Islet precursor cell (in vitro differentiated cells): ENCODE data around the gene PAX5.
"Not testable (repeated sequence)": the region's sequence is repeated elsewhere in the genome, so short reads cannot be mapped to it uniquely, and the experiment has no call there.

Experiments
- DNase-seq: peaks from one replicate; pipeline ENCODE4 v3.0.0-alpha.2; 2018

Gene PAX5

GRCh38 chr9:36873247-36873875, 160.7 kb downstream of the PAX5 start:
- DNase-seq = peak; percentile 75

- DNase-seq = no peak
Observed at GRCh38 chr9:36872641-36873040, 161.4 kb downstream of the PAX5 start.

GRCh38 chr9:36871606-36872005, 162.5 kb downstream of the PAX5 start:
- no peak for DNase-seq

- no peak for DNase-seq
Observed at GRCh38 chr9:36870960-36871359, 163.1 kb downstream of the PAX5 start.

GRCh38 chr9:36869605-36870004, 164.5 kb downstream of the PAX5 start:
- DNase-seq = not testable (repeated sequence)

- DNase-seq = no peak
Observed at GRCh38 chr9:36868586-36869282, 165.3 kb downstream of the PAX5 start.

- DNase-seq = no peak
Observed at GRCh38 chr9:36867672-36868471, 166.2 kb downstream of the PAX5 start.

GRCh38 chr9:36867241-36867640, 166.8 kb downstream of the PAX5 start:
- DNase-seq = no peak

GRCh38 chr9:36866840-36867239, 167.2 kb downstream of the PAX5 start:
- DNase-seq = no peak

GRCh38 chr9:36865731-36866635, 168.1 kb downstream of the PAX5 start:
- DNase-seq = no peak

GRCh38 chr9:36864491-36865410, 169.3 kb downstream of the PAX5 start:
- DNase-seq = no peak

GRCh38 chr9:36862206-36863145, 171.6 kb downstream of the PAX5 start:
- peak; percentile 76 for DNase-seq

GRCh38 chr9:36861528-36862205, 172.4 kb downstream of the PAX5 start:
- DNase-seq = no peak

GRCh38 chr9:36858805-36859375, 175.2 kb downstream of the PAX5 start:
- peak; percentile 75 for DNase-seq

- peak; percentile 84 for DNase-seq
Observed at GRCh38 chr9:36855448-36856315, 178.4 kb downstream of the PAX5 start.

GRCh38 chr9:36854751-36855150, 179.3 kb downstream of the PAX5 start:
- no peak for DNase-seq

GRCh38 chr9:36854034-36854433, 180.0 kb downstream of the PAX5 start:
- DNase-seq = no peak

- DNase-seq = no peak
Observed at GRCh38 chr9:36853233-36853632, 180.8 kb downstream of the PAX5 start.
